HG03354 (cell line): ENCODE results near the gene FYB1.
"Not testable (repeated sequence)": the region's sequence is repeated elsewhere in the genome, so short reads cannot be mapped to it uniquely, and the experiment has no call there.

Experiments used
- ATAC-seq: cut with Tn5 transposase; IDR thresholded peaks from one replicate; pipeline ENCODE4 v1.9.1; 2021; ENCODE audit warnings: mild to moderate bottlenecking; ENCODE audit not compliant: unreplicated experiment, poor library complexity, severe bottlenecking

Gene FYB1, protein sequence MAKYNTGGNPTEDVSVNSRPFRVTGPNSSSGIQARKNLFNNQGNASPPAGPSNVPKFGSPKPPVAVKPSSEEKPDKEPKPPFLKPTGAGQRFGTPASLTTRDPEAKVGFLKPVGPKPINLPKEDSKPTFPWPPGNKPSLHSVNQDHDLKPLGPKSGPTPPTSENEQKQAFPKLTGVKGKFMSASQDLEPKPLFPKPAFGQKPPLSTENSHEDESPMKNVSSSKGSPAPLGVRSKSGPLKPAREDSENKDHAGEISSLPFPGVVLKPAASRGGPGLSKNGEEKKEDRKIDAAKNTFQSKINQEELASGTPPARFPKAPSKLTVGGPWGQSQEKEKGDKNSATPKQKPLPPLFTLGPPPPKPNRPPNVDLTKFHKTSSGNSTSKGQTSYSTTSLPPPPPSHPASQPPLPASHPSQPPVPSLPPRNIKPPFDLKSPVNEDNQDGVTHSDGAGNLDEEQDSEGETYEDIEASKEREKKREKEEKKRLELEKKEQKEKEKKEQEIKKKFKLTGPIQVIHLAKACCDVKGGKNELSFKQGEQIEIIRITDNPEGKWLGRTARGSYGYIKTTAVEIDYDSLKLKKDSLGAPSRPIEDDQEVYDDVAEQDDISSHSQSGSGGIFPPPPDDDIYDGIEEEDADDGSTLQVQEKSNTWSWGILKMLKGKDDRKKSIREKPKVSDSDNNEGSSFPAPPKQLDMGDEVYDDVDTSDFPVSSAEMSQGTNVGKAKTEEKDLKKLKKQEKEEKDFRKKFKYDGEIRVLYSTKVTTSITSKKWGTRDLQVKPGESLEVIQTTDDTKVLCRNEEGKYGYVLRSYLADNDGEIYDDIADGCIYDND

DNA sequence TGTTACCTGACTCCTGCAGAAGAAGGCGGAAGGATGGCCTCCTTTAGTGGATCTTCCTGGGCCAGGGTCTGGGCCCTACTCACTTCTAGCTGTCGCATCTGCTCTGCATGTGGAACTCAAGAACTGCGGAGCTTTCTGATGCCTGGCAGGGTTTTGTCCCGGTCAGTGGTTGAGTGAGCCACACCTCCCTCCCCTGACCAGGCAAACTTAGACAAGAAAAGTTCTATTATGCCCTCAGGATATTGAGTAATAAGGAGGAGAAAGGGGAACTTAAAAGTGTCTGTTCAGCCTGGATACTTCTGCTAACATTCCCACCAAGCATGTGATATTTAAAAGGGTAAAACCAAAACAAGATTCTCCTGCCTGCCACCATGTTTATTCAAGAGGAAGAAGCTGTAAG is at the start of gene FYB1:
FYB1 (minus strand) TSS at position 127 of the 400 bp plus-strand sequence. CDS start 16,603 bp downstream, outside the sequence.
- no peak for ATAC-seq

DNA sequence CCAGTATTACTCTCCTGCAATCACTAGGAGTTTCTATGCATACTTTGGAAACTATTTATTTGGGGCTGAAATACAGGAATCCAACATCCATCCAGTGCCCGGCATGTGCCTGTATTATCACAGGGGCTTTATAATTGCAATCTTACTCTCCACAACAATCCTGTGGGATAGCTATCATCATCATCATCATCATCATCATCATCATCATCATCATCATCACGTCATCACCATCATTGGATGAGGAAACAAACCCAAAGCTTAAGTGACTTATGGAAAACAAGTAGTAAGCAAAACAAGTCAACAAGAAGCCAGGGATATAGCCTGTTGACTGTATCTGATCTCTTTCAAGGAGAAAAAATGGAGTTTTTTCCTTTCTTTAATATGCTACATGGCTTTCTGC is 47.8 kb upstream of the FYB1 start:
- ATAC-seq = no peak

DNA sequence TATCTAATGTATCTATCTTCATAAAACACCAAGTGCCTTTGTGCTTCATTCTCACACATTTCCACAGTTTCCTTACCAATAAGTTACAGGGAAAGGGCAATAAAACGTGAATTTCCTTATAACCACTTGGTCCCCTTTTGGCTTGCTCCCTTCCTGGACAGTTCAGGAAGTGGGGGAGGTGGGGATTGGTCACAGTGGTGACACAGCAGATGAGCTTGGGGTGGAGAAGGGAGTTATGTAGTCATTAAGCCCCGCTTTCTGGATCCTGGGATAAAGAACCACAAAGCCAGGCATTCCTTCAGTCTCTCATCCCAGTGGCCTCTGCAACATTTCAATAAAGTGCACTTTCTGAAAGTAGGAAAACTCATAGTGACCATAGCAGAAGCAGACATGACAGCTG is 47.1 kb upstream of the FYB1 start:
- ATAC-seq = no peak

DNA sequence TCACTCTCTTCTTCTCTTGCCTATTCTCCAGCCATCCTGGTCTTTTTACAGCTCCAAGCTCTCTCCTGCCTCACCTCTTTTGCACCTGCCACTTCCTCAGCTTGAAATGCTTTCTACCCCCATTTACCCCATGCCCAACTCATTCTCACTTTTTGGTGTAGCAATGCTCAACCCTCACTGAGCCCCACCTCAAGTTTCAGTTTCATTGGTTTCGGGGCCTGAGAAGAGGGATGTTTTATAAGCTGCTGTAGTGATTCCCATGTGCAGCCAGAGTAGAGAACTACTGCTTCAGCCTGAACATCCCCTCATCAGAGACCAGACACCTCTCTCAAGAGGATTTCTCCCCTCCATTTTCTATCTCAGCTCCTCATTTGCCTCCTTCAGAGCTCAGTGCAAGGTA is 45.2 kb upstream of the FYB1 start:
- peak; percentile 78 for ATAC-seq

DNA sequence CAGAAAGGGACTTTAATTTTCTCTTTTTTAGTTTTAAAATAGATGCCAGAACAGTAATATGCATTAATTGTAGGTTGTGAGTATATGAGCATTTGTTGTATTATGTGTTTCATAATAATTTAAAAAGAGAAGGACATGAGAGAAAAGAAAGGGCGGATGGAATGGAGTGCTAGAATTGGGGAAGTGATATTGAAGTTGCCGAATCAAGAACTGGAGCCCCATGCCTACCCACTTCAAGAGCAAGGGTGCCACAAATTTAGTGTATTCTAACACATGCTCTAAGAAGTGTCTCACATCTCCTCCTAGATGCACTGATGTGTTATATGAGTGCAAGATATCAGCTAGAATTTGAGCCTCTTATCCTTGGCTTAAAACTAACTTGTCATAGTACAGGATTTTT is 43.6 kb upstream of the FYB1 start:
- ATAC-seq = no peak

DNA sequence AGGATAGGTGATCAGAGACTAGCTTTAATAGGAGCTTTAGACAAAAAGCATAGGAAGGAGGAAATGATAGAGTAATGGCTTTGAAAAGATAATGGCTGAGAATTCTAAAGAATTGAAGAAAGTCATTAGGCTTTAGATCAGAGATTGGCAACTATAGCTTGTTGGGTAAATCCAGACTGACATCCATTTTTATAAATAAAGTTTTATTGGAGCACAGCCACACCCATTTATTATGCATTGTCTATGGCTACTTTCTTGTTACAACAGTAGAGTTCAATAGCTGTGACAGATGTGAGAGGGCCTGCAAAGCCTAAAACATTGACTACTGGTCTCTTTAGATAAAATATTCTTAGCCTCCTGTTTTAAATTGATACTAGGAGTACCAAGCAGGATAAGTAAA is 40.7 kb upstream of the FYB1 start:
- ATAC-seq = no peak

DNA sequence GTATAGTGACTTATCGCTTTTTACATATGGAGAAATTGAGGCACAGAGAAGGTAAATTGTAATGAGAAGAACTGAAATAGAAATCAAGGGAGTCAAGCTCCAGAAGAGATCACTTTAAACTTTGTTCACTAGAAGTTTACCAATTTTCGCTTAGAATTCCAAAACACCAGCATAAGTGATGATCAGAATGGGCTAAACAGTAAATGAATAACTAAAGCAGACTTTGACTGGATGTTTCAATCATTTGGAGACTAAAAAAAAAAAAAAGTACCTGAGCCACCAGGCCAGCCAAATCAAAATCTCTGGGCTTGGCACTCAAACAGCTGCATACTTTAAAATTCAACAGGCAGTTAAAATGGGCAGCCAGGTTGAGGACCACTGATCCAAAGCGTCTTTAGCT is 38.2 kb upstream of the FYB1 start:
- ATAC-seq = no peak

DNA sequence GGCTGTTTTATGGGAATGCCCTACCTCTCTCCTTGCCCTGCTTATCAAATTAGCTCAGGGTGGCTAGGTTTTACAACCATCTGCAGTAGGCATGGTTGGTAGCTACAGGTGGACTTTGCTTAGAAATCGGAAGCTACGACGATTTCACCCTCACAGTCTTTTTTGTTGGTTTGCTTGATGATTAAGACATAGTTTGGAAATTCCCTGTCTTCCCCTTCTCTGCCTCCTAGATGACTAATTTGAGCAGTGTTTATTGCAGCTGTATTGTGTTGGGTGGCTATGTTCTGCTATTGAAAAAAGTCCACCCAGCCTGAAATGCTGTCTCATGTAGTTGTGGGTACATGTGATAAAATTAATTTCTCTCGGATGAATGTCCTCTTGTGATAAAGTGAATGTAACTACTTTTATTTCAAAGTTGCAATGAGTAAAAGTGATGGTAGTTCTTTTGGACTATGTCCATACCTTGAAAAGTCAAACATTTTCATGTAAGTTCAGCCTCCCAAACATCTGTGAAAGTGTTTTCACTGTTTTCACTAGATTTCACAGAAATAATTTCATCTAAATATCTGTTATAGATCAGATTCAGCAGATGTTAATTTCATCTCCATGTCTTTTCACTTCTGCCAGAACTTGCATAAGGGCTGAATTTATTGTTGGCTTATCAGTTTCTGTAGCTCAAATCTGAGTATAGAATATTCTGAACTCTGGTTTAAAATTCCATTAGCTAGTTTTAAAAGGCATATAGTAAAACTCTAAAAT is 37.3 kb upstream of the FYB1 start:
- ATAC-seq = no peak

DNA sequence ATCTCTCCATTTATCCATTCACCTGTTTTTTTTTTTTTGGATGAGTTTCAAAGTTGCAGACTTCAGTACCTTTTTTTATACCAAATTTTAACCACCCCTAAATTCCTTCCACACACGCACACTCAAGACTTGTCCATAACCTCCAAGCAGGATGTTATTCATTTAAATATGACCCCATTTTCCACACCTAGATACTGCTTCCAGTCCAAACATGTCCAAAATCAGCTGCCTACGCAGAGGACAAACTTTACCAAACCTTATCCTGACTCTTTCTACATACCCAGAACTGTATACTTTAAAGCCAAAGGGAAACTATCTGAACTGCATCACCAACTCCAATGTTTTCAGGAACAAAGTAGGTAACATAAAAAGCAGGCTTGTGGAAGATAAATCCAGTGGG is 36.0 kb upstream of the FYB1 start:
- no peak for ATAC-seq

DNA sequence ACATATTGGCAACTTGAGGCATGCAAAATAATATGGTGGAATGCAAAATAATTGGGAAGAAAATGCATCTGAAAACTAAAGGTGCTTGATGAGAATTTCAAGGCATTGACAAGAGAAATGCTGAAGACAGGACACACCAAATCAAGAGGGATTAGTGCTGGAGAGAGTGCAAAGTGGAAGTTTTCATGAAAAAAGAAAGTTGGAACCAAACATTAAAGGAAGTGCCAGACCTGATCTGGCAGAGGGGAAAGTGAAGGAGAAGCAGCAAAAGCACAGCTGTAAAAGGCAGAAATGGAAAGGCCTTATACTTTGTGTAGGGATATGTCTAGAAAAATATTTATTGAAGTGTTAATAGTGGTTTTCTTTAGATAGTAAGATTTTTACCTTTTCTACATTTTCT is 35.3 kb upstream of the FYB1 start:
- no peak for ATAC-seq

DNA sequence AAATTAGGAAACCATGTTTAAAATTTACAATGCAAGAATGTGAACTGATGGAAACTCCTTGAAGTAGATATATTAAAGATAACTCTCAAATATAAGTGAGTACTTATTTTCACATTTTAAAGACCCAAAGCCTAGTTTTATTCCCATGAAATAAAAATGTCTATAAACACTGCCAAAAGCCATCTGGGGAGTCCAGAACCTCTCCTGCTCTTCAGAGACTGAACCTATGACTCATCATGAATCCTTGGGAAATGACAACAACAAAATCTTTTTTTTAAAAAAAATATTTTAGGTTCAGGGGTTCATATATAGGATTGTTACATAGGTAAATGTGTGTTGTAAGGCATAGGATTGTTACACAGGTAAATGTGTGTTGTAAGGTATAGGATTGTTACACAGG is 33.8 kb upstream of the FYB1 start:
- ATAC-seq = no peak

DNA sequence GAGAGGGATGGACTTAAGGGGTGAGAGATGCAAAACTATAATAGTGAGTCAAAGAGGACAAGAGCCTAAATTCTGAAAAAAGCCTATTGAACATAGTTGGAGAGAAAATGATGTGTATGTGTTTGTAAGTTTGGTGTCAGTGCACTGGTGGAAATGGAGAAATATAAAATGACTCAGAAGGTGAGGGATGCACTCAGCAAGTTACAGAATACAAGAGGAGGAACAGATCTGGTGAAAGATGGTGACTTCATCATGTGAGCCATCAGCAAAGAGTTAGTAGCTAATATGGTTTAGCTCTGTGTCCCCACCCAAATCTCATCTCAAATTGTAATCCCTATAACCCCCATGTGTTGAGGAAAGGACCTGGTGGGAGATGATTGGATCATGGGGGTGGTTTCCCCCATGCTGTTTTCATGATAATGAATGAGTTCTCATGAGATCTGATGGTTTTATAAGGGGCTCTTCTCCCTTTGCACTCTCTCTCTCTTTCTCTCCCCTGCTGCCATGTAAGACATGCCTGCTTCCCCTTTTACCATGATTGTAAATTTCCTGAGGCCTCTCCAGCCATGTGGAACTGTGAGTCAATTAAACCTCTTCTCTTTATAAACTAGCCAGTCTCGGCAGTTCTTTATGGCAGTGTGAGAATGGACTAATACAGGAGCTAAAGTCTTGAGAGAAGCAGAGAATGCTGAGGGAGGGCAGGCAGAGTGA is 30.4 kb upstream of the FYB1 start:
- ATAC-seq = no peak

DNA sequence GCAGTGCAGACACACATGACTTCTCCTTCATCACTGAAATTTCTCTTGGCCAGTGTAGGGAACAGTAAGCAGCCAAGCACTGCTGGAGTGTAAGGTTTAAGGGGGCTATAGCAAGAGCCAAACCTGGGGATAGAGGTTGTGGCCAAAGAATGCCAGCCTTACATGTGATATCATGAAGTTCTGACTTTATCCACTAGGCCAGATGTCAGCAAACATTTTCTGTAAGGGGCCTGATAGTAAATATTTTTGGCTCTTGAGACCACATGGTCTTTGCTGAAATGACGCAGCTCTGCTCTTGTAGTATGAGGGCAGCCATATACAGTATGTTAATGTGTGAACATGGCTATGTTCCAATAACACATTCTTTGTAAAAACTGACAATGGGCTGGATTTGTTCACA is 29.7 kb upstream of the FYB1 start:
- no peak for ATAC-seq

DNA sequence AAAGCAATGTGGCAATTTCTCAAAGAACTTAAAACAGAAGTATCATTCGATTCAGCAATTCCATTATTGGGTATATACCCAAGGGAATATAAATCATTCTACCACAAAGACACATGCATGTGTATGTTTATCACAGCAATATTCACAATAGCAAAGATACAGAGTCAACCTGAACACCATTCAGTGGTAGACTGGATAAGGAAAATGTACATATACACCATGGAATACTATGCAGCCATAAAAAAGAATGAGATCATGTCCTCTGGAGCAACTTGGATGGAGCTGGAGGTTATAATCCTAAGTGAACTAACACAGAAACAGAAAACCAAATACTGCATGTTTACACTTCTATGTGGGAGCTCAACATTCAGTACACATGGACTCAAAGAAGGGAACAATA is 21.4 kb upstream of the FYB1 start:
- ATAC-seq = no peak

DNA sequence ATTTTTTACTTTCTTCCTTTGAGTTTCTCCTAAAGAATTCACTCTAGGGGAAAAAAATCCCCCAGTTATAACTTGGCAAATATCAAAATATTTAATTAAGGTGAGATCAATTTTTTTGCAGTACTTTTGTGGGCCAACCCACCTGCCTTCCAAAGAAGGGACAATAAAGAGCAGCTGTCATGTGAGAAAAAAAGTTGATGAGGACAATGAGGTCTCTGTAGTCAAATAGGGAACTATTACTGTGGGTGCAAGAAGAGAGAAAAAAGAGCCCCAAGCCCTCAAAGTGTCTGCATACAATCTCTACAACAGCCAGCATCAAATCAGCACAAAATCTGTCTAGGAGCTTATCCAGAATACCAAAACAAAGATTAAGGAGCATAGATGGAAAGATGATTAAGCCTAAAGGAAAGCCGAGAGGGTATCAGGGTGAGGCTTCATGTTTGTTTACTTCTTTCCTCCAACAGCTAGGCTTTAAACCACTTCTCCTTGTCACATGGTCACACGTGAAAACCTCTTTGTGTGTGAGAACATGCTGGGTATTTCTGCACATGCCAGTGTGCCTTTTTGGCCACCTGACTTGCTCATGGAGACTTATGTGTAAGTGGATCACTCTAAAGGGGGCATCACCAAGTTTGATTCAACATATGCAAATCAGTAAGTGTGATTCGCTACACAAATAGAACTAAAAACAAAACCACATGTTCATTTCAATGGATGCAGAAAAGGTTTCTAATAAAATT is 19.2 kb upstream of the FYB1 start:
- no peak for ATAC-seq

DNA sequence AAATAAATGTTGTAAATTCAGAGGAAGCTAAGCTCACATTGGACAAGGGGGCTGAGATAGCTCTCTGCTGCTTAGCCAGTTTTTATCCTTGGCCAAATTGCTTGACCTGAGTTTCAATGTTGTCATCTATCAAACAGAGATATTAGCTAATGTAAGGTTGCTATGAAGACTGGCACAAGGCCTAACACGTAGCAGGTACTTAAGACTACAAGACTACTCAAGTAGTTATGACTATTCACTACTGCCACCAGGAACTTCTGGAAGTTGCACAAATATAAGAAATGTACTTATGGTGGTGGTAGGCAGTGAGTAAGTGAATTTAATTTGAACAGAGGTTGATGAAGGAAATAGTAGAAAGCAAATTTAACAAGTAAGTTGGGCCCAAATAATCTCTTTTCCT is 17.4 kb upstream of the FYB1 start:
- ATAC-seq = no peak

DNA sequence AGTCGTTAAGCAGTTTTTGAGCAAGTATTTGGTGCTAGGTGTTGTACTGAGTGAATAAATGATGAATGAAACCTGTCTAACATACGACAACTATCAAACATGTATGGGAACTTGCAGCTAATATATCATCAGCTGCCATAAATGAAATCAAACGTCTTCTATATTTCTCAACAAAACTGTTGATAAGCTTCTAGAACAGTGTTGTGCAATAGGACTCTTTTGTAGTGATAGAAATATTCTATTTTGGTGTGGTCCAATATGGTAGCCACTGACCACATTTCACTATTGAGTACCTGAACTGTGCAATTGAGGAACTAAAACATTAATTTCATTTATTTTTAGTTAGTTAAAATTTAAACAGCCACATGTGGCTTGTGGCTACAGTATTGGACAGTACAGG is 16.3 kb upstream of the FYB1 start:
- no peak for ATAC-seq

DNA sequence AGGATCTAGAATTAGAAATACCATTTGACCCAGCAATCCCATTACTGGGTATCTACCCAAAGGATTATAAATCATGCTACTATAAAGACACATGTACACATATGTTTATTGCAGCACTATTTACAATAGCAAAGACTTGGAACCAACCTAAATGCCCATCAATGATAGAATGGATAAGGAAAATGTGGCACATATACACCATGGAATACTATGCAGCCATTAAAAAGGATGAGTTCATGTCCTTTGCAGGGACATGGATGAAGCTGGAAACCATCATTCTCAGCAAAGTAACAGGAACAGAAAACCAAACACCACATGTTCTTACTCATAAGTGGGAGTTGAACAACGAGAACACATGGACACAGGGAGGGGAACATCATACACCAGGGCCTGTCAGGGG is 15.1 kb upstream of the FYB1 start:
- not testable (repeated sequence) for ATAC-seq

DNA sequence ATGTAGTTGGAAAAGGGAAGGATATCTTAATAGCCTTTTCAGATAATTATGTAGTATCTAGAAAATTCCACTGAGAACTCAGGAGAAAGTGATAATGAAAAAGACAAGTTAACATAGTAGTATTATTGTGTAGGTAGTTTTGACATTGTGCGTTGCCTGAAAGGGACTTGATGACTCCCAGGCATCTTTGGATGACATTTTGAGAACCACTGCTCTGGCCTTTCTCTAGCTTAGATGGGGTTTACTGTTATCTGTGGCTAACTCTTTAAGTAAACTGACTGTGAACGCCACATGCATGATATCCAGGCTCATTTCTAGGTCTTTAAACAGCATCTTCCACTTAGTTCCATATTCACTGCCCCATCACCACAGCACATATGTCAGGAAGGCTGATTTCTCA is 14.4 kb upstream of the FYB1 start:
- no peak for ATAC-seq
